Sigmoid colon (tissue), 7 donors: ENCODE measurements around the gene CNTNAP5. TPM values are rescaled to one million over a fixed set of nuclear protein-coding genes. Genes with fewer than 3 reads are reported as not detected.

Experiments
- DNase-seq: peaks from one replicate; pipeline ENCODE4 v3.0.0-alpha.2; 2019
- H3K27ac ChIP-seq, 4 donors: fragments of 200-600 bp; sonication (generic); one replicate each; pipeline ENCODE4 v1.5.1; 2016 to 2019; ENCODE audit warnings: mild to moderate bottlenecking in 1 of 4
- H3K27me3 ChIP-seq, 3 donors: fragments of 200-600 bp; sonication (generic); one replicate each; pipeline ENCODE4 v1.5.1; 2019; ENCODE audit warnings: mild to moderate bottlenecking in 1 of 3
- H3K36me3 ChIP-seq, 4 donors: fragments of 200-600 bp; sonication (generic); one replicate each; pipeline ENCODE4 v1.5.1; 2016 to 2019
- H3K4me1 ChIP-seq, 4 donors: fragments of 200-600 bp; sonication (generic); one replicate each; pipeline ENCODE4 v1.5.1; 2017 to 2019
- H3K4me3 ChIP-seq, 4 donors: fragments of 200-600 bp; sonication (generic); one replicate each; pipeline ENCODE4 v1.5.1; 2017 to 2019; ENCODE audit warnings: mild to moderate bottlenecking in 2 of 4, moderate library complexity in 1 of 4
- H3K9me3 ChIP-seq, 4 donors: fragments of 200-600 bp in 3 of 4; sonication (generic) in 3 of 4; one replicate each; pipeline versions ENCODE4 v1.5.1 to v1.6.1; 2013 to 2019
- EP300 ChIP-seq, 4 donors: sonication (generic); formaldehyde crosslinking; IDR thresholded peaks; one replicate each; pipeline ENCODE4 v1.6.1; 2017; ENCODE audit warnings: antibody characterized with exemption in 4 of 4
- POLR2A ChIP-seq, 2 donors: fragments of 450-650 bp; IDR thresholded peaks; one replicate each; pipeline ENCODE4 v1.6.1; 2016; ENCODE audit warnings: antibody characterized with exemption in 2 of 2, mild to moderate bottlenecking in 2 of 2, moderate library complexity in 2 of 2
- POLR2AphosphoS5 ChIP-seq, 4 donors: sonication (generic); formaldehyde crosslinking; IDR thresholded peaks; one replicate each; pipeline ENCODE4 v1.6.1; 2017; ENCODE audit warnings: antibody characterized with exemption in 4 of 4
- WGBS, 2 donors: extraction: QIAGEN DNeasy Blood & Tissue Kit; methylation state at CpG; one replicate each; pipeline ENCODE4 v1.1.7; 2013; 5-methylcytosine and 5-hydroxymethylcytosine counted together
- intact Hi-C: fragments of 100-400 bp; cut with DNase I; formaldehyde crosslinking; loops from one replicate; pipeline ENCODE4 v1.15.1; 2023
- polyA plus RNA-seq, 3 donors: library from polyadenylated mRNA; stranded (reverse); fragments of 200-250 nt; gene quantifications; one replicate each; pipeline ENCODE4 v1.2.3, GENCODE V29; 2013
- total RNA-seq, 4 donors: library from RNA; depleted of rRNA; stranded (reverse); fragments of >200 nt; gene quantifications; one replicate each; pipeline ENCODE4 v1.1.0, GENCODE V29; 2016
- TF ChIP-seq, protein P1 (sequence below), 4 experiments: fragments of 450-650 bp in 3 of 4; fragments of 200-600 bp in 1 of 4; IDR thresholded peaks; one replicate each; pipeline ENCODE4 v1.5.1; 2016 to 2019; ENCODE audit warnings: antibody characterized with exemption in 4 of 4, mild to moderate bottlenecking in 3 of 4, moderate library complexity in 2 of 4
- donor health status: healthy with polysubstance abuse.
- donor health status: Bipolar disorder and iron deficiency.
- donor health status: healthy.

The CNTNAP5 gene
- total and polyA plus RNA-seq, 7 donors: 0.74 to 4.5 (median 1.5) TPM; not detected in 2

GRCh38 chr2:124898827-124899226, 873.7 kb downstream of the CNTNAP5 start:
- no peaks in the 10 kb centered on the region for H3K27me3 ChIP-seq
- no peaks in the 10 kb centered on the region for H3K4me1 ChIP-seq
- no peaks in the 10 kb centered on the region for H3K9me3 ChIP-seq
- DNase-seq: no peak
- intact Hi-C loops: no loop called here
- WGBS, 2 donors: 93 to 95% methylated on average over 4 of the region's 4 CpGs
- H3K27ac ChIP-seq: no peak overlapping the region
- TF ChIP-seq POLR2A (IDR thresholded peaks at IDR 0.05) (no peak), EP300 (IDR thresholded peaks at IDR 0.05) (no peak), POLR2AphosphoS5 (IDR thresholded peaks at IDR 0.05) (no peak)
- TF ChIP-seq, protein P1, sequence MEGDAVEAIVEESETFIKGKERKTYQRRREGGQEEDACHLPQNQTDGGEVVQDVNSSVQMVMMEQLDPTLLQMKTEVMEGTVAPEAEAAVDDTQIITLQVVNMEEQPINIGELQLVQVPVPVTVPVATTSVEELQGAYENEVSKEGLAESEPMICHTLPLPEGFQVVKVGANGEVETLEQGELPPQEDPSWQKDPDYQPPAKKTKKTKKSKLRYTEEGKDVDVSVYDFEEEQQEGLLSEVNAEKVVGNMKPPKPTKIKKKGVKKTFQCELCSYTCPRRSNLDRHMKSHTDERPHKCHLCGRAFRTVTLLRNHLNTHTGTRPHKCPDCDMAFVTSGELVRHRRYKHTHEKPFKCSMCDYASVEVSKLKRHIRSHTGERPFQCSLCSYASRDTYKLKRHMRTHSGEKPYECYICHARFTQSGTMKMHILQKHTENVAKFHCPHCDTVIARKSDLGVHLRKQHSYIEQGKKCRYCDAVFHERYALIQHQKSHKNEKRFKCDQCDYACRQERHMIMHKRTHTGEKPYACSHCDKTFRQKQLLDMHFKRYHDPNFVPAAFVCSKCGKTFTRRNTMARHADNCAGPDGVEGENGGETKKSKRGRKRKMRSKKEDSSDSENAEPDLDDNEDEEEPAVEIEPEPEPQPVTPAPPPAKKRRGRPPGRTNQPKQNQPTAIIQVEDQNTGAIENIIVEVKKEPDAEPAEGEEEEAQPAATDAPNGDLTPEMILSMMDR (IDR thresholded peaks at IDR 0.05): no peak
- H3K36me3 ChIP-seq: no peaks in the 10 kb centered on the region
- no peak overlapping the region for H3K4me3 ChIP-seq

- no peak overlapping the region for H3K4me3 ChIP-seq
- intact Hi-C loops: no loop called here
- H3K27ac ChIP-seq: no peak overlapping the region
- no peak for DNase-seq
- no peak for TF ChIP-seq POLR2AphosphoS5 (IDR thresholded peaks at IDR 0.05)
- no peak for TF ChIP-seq POLR2A (IDR thresholded peaks at IDR 0.05)
- no peak for TF ChIP-seq EP300 (IDR thresholded peaks at IDR 0.05)
- TF ChIP-seq, protein P1 (IDR thresholded peaks at IDR 0.05): no peak
- H3K36me3 ChIP-seq: no peaks in the 10 kb centered on the region
- H3K9me3 ChIP-seq: no peaks in the 10 kb centered on the region
- H3K27me3 ChIP-seq: no peaks in the 10 kb centered on the region
- WGBS, 2 donors: 80 to 84% methylated on average over 2 of the region's 2 CpGs
- H3K4me1 ChIP-seq: no peaks in the 10 kb centered on the region
Measured at GRCh38 chr2:124908411-124908810, 883.3 kb downstream of the CNTNAP5 start.

- H3K27ac ChIP-seq: no peak overlapping the region
- no peaks in the 10 kb centered on the region for H3K27me3 ChIP-seq
- 63 to 71% methylated on average over 5 of the region's 5 CpGs for WGBS, 2 donors
- no peak overlapping the region for H3K4me3 ChIP-seq
- no peaks in the 10 kb centered on the region for H3K4me1 ChIP-seq
- TF ChIP-seq POLR2A (IDR thresholded peaks at IDR 0.05): no peak
- no peak for TF ChIP-seq EP300 (IDR thresholded peaks at IDR 0.05)
- TF ChIP-seq POLR2AphosphoS5 (IDR thresholded peaks at IDR 0.05): no peak
- TF ChIP-seq, protein P1 (IDR thresholded peaks at IDR 0.05): no peak
- intact Hi-C loops: no loop called here
- H3K36me3 ChIP-seq: no peaks in the 10 kb centered on the region
- H3K9me3 ChIP-seq: no peaks in the 10 kb centered on the region
- no peak for DNase-seq
Measured at GRCh38 chr2:124911560-124911959, 886.5 kb downstream of the CNTNAP5 start.

DNA sequence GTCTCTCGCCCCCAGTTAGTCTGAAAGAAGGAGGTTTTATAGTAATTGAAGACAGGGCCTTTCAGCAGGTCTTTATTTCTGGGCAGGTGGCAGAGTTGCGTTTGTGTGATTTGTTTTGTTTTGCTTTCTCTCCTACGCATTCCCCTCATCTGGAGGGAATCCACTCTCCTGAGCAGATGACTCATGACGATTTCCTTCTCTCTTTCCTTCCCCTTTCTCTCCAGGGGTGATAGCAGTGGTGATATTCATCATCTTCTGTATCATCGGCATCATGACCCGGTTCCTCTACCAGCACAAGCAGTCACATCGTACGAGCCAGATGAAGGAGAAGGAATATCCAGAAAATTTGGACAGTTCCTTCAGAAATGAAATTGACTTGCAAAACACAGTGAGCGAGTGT, 888.8 kb downstream of the CNTNAP5 start:
- WGBS, 2 donors: 82 to 88% methylated on average over 9 of the region's 9 CpGs
- no peak for TF ChIP-seq POLR2AphosphoS5 (IDR thresholded peaks at IDR 0.05)
- Histone ChIP-seq H3K9me3 (no peaks in the 10 kb centered on the region), H3K4me1 (no peaks in the 10 kb centered on the region), H3K4me3 (no peak overlapping the region), H3K27me3 (no peaks in the 10 kb centered on the region), H3K36me3 (no peaks in the 10 kb centered on the region), H3K27ac (no peak overlapping the region)
- DNase-seq: no peak
- intact Hi-C loops: no loop called here

DNA sequence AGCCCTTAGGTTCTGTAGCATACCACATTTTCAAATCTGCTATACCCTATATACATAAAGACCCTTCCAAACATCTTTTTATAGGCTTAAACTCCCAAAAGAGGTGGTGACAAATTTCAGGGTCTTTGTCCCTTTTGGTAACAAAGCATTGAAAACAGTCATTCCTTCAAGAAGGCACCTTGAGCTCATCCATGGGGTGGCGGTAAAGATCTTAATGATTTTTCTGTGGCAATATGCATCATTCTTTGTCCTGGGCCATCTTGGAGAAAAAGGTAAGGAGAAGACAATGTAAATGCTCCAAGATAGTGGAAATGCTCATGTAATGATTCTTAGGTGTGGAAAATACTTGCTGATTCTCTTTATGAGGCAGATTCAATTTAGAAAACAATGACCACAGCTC, 890.5 kb downstream of the CNTNAP5 start:
- Histone ChIP-seq H3K4me1 (no peaks in the 10 kb centered on the region), H3K27me3 (no peaks in the 10 kb centered on the region), H3K27ac (no peak overlapping the region), H3K4me3 (no peak overlapping the region), H3K9me3 (peaks cover 0 to 3% (median 0%) of the 10 kb centered on the region in 4 donors), H3K36me3 (no peaks in the 10 kb centered on the region)
- DNase-seq: no peak
- 90 to 95% methylated on average over 1 of the region's 1 CpG for WGBS, 2 donors
- TF ChIP-seq, protein P1 (IDR thresholded peaks at IDR 0.05): no peak
- TF ChIP-seq POLR2A (IDR thresholded peaks at IDR 0.05) (no peak), EP300 (IDR thresholded peaks at IDR 0.05) (no peak), POLR2AphosphoS5 (IDR thresholded peaks at IDR 0.05) (no peak)
- intact Hi-C loops: no loop called here
